T-helper 2 cell treated with Interferon-gamma antibody and Interleukin-4, amounts not matched to agents 5 μg/mL and 100 μg/mL, for 36 hours (primary cell): ENCODE measurements around the gene UVRAG.

Experiments
- DNase-seq: peaks from one replicate; pipeline ENCODE4 v3.0.0; 2021; ENCODE audit warnings: low spot score
- H3K27ac Mint-ChIP-seq: one replicate; pipeline ENCODE4 v1.8.0; 2021; ENCODE audit warnings: mild to moderate bottlenecking, mixed read lengths
- H3K27me3 Mint-ChIP-seq: one replicate; pipeline ENCODE4 v1.8.0; 2021; ENCODE audit warnings: low read depth, mixed read lengths
- H3K36me3 Mint-ChIP-seq: one replicate; pipeline ENCODE4 v1.8.0; 2021; ENCODE audit warnings: low read depth, mixed read lengths
- H3K4me1 Mint-ChIP-seq: one replicate; pipeline ENCODE4 v1.8.0; 2021; ENCODE audit warnings: low read depth, mixed read lengths
- H3K4me3 Mint-ChIP-seq: one replicate; pipeline ENCODE4 v1.8.0; 2022; ENCODE audit warnings: mild to moderate bottlenecking, moderate library complexity, mixed read lengths
- H3K9me3 Mint-ChIP-seq: one replicate; pipeline ENCODE4 v1.8.0; 2021; ENCODE audit warnings: mixed read lengths

The UVRAG gene

GRCh38 chr11:76083563-76084451, 268.8 kb downstream of the UVRAG start:
- no peak overlapping the region for H3K4me3 Mint-ChIP-seq
- DNase-seq, result no peak
- H3K36me3 Mint-ChIP-seq, result no peaks in the 10 kb centered on the region
- H3K27me3 Mint-ChIP-seq, result no peaks in the 10 kb centered on the region
- no peaks in the 10 kb centered on the region for H3K9me3 Mint-ChIP-seq
- no peaks in the 10 kb centered on the region for H3K4me1 Mint-ChIP-seq
- no peak overlapping the region for H3K27ac Mint-ChIP-seq

- no peaks in the 10 kb centered on the region for H3K36me3 Mint-ChIP-seq
- H3K27ac Mint-ChIP-seq, result no peak overlapping the region
- no peaks in the 10 kb centered on the region for H3K27me3 Mint-ChIP-seq
- no peak overlapping the region for H3K4me3 Mint-ChIP-seq
- DNase-seq, result no peak
- H3K9me3 Mint-ChIP-seq, result peaks cover 1% of the 10 kb centered on the region
- no peaks in the 10 kb centered on the region for H3K4me1 Mint-ChIP-seq
Measured at GRCh38 chr11:76085270-76085669, 270.3 kb downstream of the UVRAG start.

GRCh38 chr11:76086743-76087635, 272.0 kb downstream of the UVRAG start:
- peaks cover 5% of the 10 kb centered on the region for H3K36me3 Mint-ChIP-seq
- H3K27me3 Mint-ChIP-seq, result no peaks in the 10 kb centered on the region
- no peaks in the 10 kb centered on the region for H3K4me1 Mint-ChIP-seq
- DNase-seq, result no peak
- H3K27ac Mint-ChIP-seq, result no peak overlapping the region
- H3K4me3 Mint-ChIP-seq, result no peak overlapping the region
- H3K9me3 Mint-ChIP-seq, result peaks cover 12% of the 10 kb centered on the region

- H3K4me3 Mint-ChIP-seq, result no peak overlapping the region
- H3K4me1 Mint-ChIP-seq, result no peaks in the 10 kb centered on the region
- peaks cover 5% of the 10 kb centered on the region for H3K36me3 Mint-ChIP-seq
- H3K9me3 Mint-ChIP-seq, result peaks cover 12% of the 10 kb centered on the region
- no peak for DNase-seq
- no peak overlapping the region for H3K27ac Mint-ChIP-seq
- H3K27me3 Mint-ChIP-seq, result no peaks in the 10 kb centered on the region
Measured at GRCh38 chr11:76087749-76088148, 272.7 kb downstream of the UVRAG start.

GRCh38 chr11:76088511-76088910, 273.5 kb downstream of the UVRAG start:
- H3K4me1 Mint-ChIP-seq, result no peaks in the 10 kb centered on the region
- H3K27me3 Mint-ChIP-seq, result no peaks in the 10 kb centered on the region
- peaks cover 7% of the 10 kb centered on the region for H3K36me3 Mint-ChIP-seq
- H3K4me3 Mint-ChIP-seq, result no peak overlapping the region
- DNase-seq, result no peak
- H3K27ac Mint-ChIP-seq, result no peak overlapping the region
- H3K9me3 Mint-ChIP-seq, result peaks cover 12% of the 10 kb centered on the region

- Mint-ChIP-seq H3K36me3 (peaks cover 7% of the 10 kb centered on the region), H3K4me1 (no peaks in the 10 kb centered on the region), H3K27ac (no peak overlapping the region), H3K27me3 (no peaks in the 10 kb centered on the region), H3K4me3 (no peak overlapping the region), H3K9me3 (peaks cover 12% of the 10 kb centered on the region)
- DNase-seq, result no peak
Measured at GRCh38 chr11:76090174-76090573, 275.2 kb downstream of the UVRAG start.

GRCh38 chr11:76090821-76091220, 275.8 kb downstream of the UVRAG start:
- peaks cover 7% of the 10 kb centered on the region for H3K36me3 Mint-ChIP-seq
- no peaks in the 10 kb centered on the region for H3K27me3 Mint-ChIP-seq
- H3K9me3 Mint-ChIP-seq, result peaks cover 12% of the 10 kb centered on the region
- H3K27ac Mint-ChIP-seq, result no peak overlapping the region
- DNase-seq, result no peak
- no peak overlapping the region for H3K4me3 Mint-ChIP-seq
- no peaks in the 10 kb centered on the region for H3K4me1 Mint-ChIP-seq

- DNase-seq, result no peak
- H3K36me3 Mint-ChIP-seq, result peaks cover 7% of the 10 kb centered on the region
- H3K9me3 Mint-ChIP-seq, result peaks cover 12% of the 10 kb centered on the region
- no peak overlapping the region for H3K4me3 Mint-ChIP-seq
- H3K27ac Mint-ChIP-seq, result no peak overlapping the region
- H3K4me1 Mint-ChIP-seq, result no peaks in the 10 kb centered on the region
- no peaks in the 10 kb centered on the region for H3K27me3 Mint-ChIP-seq
Measured at GRCh38 chr11:76094740-76095139, 279.7 kb downstream of the UVRAG start.

- Mint-ChIP-seq H3K4me3 (no peak overlapping the region), H3K9me3 (peaks cover 5% of the 10 kb centered on the region), H3K27ac (no peak overlapping the region), H3K36me3 (peaks cover 7% of the 10 kb centered on the region), H3K4me1 (no peaks in the 10 kb centered on the region), H3K27me3 (no peaks in the 10 kb centered on the region)
- no peak for DNase-seq
Measured at GRCh38 chr11:76095891-76096290, 280.9 kb downstream of the UVRAG start.

GRCh38 chr11:76096552-76096951, 281.5 kb downstream of the UVRAG start:
- Mint-ChIP-seq H3K4me1 (no peaks in the 10 kb centered on the region), H3K27ac (no peak overlapping the region), H3K36me3 (peaks cover 4% of the 10 kb centered on the region), H3K9me3 (peaks cover under 1% of the 10 kb centered on the region), H3K27me3 (no peaks in the 10 kb centered on the region), H3K4me3 (no peak overlapping the region)
- no peak for DNase-seq

- H3K36me3 Mint-ChIP-seq, result no peaks in the 10 kb centered on the region
- no peaks in the 10 kb centered on the region for H3K4me1 Mint-ChIP-seq
- DNase-seq, result no peak
- no peaks in the 10 kb centered on the region for H3K27me3 Mint-ChIP-seq
- no peak overlapping the region for H3K4me3 Mint-ChIP-seq
- H3K27ac Mint-ChIP-seq, result no peak overlapping the region
- H3K9me3 Mint-ChIP-seq, result no peaks in the 10 kb centered on the region
Measured at GRCh38 chr11:76102802-76103201, 287.8 kb downstream of the UVRAG start.

- no peak for DNase-seq
- no peaks in the 10 kb centered on the region for H3K36me3 Mint-ChIP-seq
- no peak overlapping the region for H3K27ac Mint-ChIP-seq
- no peak overlapping the region for H3K4me3 Mint-ChIP-seq
- no peaks in the 10 kb centered on the region for H3K4me1 Mint-ChIP-seq
- H3K27me3 Mint-ChIP-seq, result no peaks in the 10 kb centered on the region
- H3K9me3 Mint-ChIP-seq, result no peaks in the 10 kb centered on the region
Measured at GRCh38 chr11:76103460-76103859, 288.4 kb downstream of the UVRAG start.

GRCh38 chr11:76104285-76104684, 289.3 kb downstream of the UVRAG start:
- Mint-ChIP-seq H3K4me1 (no peaks in the 10 kb centered on the region), H3K4me3 (no peak overlapping the region), H3K9me3 (no peaks in the 10 kb centered on the region), H3K36me3 (no peaks in the 10 kb centered on the region), H3K27ac (no peak overlapping the region), H3K27me3 (no peaks in the 10 kb centered on the region)
- DNase-seq, result no peak

GRCh38 chr11:76105637-76106036, 290.6 kb downstream of the UVRAG start:
- Mint-ChIP-seq H3K4me1 (no peaks in the 10 kb centered on the region), H3K27me3 (no peaks in the 10 kb centered on the region)

More at GRCh38 chr11:76105637-76106036, 290.6 kb downstream of the UVRAG start:
- Mint-ChIP-seq H3K9me3 (no peaks in the 10 kb centered on the region), H3K27ac (no peak overlapping the region), H3K4me3 (no peak overlapping the region), H3K36me3 (no peaks in the 10 kb centered on the region)
- DNase-seq, result no peak
